ENCODE measurements around the gene GLRX3.

GRCh38 chr10:130203626-130204025 is 67.4 kb downstream of the GLRX3 start:
- TF ChIP-seq CTCF (IDR thresholded peaks at IDR 0.05): no peak
- TF ChIP-seq POLR2A (IDR thresholded peaks at IDR 0.05): no peak
- TF ChIP-seq POLR2AphosphoS5 (IDR thresholded peaks at IDR 0.05): no peak
- TF ChIP-seq EP300 (IDR thresholded peaks at IDR 0.05): no peak
